Natural killer cell treated with Interleukin-12 subunit alpha and Interleukin-12 subunit beta and Interleukin-15 and Interleukin-18, amount 100 ng/mL, for 72 hours (primary cell): ENCODE data around the gene KIF13A. TPM values are rescaled to one million over a fixed set of nuclear protein-coding genes. Genes with fewer than 3 reads are reported as not detected.
"Not testable (repeated sequence)": the region's sequence is repeated elsewhere in the genome, so short reads cannot be mapped to it uniquely, and the experiment has no call there.

Source experiments
- ATAC-seq, 2 donors: fragments of 150-1000 bp; cut with Tn5 transposase in 1 of 2; sonication (Bioruptor Pico), chemical (Tn5 transposase) in 1 of 2; 2 replicates each; pipeline ENCODE4 v1.10.0; 2021
- DNase-seq: peaks from one replicate; pipeline ENCODE4 v3.0.0; 2022; ENCODE audit warnings: low spot score
- H3K27ac Mint-ChIP-seq, 2 donors: 1 replicate in 1 of 2; 2 replicates in 1 of 2; pipeline ENCODE4 v1.8.0; 2022; ENCODE audit warnings: mixed read lengths in 2 of 2, mild to moderate bottlenecking in 1 of 2, moderate library complexity in 1 of 2
- H3K27me3 Mint-ChIP-seq, 2 donors: 1 replicate in 1 of 2; 2 replicates in 1 of 2; pipeline ENCODE4 v1.8.0; 2022; ENCODE audit warnings: mixed read lengths in 2 of 2
- H3K36me3 Mint-ChIP-seq: one replicate; pipeline ENCODE4 v1.8.0; 2022; ENCODE audit warnings: mixed read lengths
- H3K4me1 Mint-ChIP-seq, 2 donors: 1 replicate in 1 of 2; 2 replicates in 1 of 2; pipeline ENCODE4 v1.8.0; 2022; ENCODE audit warnings: low read depth in 2 of 2, mixed read lengths in 2 of 2, mild to moderate bottlenecking in 1 of 2
- H3K4me3 Mint-ChIP-seq: one replicate; pipeline ENCODE4 v1.8.0; 2022; ENCODE audit warnings: mixed read lengths
- H3K9me3 Mint-ChIP-seq: 2 replicates; pipeline ENCODE4 v1.8.0; 2022; ENCODE audit warnings: mixed read lengths
- total RNA-seq, 2 donors: library from RNA; stranded (reverse); gene quantifications; one replicate each; pipeline ENCODE4 v1.2.3, GENCODE V29; 2022

Gene KIF13A
- total RNA-seq, 2 donors from 2014 or later = 8.2 to 33.6 TPM

DNA sequence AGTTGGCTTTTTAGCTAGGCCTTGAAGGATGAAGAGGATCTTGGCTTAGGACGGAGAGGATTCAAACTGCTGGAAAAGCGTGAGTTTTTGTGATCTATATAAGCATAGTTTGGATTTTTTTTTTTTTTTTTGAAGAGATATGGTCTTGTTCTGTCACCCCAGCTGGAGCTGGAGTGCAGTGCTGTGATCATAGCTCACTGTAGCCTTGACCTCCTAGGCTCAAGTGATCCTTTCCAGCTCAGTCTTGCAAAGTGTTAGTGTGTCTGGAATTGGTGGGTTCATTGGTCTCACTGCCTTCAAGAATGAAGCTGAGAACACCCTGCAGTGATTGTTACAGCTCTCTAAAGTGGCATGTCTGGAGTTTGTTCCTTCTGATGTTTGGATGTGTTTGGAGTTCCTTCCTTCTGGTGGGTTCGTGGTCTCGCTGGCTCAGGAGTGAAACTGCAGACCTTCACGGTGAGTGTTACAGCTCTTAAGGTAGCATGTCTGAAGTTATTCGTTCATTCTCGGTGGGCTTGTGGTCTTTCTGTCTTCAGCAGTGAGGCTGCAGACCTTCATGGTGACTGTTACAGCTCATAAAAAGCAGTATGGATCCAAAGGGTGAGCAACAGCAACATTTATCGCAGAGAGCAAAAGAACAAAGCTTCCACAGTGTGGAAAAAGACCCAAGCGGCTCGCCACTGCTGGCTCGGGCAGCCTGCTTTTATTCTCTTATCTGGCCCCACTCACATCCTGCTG lies 243.2 kb downstream of the KIF13A start:
- Mint-ChIP-seq H3K36me3 (no peaks in the 10 kb centered on the region), H3K27me3 (peaks cover 0 to 4% of the 10 kb centered on the region in 2 donors), H3K4me1 (no peaks in the 10 kb centered on the region), H3K4me3 (no peak overlapping the region), H3K27ac (no peak overlapping the region), H3K9me3 (no peaks in the 10 kb centered on the region)
- ATAC-seq (no peak), DNase-seq (no peak)

DNA sequence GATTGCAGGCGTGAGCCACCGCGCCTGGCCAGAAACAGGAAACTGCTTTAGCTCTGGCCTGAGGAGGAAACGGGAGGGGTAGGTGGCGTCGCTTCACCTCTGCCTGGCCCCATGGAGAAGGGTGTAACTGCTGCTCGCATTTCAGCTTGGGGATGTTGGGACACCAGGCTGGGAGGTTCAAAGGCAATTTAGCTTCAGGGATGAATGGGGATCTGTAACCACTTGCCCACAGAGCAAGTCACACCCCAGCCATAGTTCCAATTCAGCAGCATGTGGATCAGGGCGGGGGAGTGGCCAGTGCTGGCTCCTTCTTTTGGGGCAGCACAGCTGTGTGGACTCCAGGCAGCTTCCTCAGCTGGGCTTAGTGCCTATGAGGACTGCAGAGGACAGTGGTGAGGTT lies 245.9 kb downstream of the KIF13A start:
- Mint-ChIP-seq H3K36me3 (peaks cover 11% of the 10 kb centered on the region), H3K27me3 (peaks cover 0 to 4% of the 10 kb centered on the region in 2 donors), H3K4me3 (no peak overlapping the region), H3K9me3 (peaks cover 7% of the 10 kb centered on the region), H3K27ac (no peak overlapping the region), H3K4me1 (no peaks in the 10 kb centered on the region)
- DNase-seq (no peak), ATAC-seq (no peak)

DNA sequence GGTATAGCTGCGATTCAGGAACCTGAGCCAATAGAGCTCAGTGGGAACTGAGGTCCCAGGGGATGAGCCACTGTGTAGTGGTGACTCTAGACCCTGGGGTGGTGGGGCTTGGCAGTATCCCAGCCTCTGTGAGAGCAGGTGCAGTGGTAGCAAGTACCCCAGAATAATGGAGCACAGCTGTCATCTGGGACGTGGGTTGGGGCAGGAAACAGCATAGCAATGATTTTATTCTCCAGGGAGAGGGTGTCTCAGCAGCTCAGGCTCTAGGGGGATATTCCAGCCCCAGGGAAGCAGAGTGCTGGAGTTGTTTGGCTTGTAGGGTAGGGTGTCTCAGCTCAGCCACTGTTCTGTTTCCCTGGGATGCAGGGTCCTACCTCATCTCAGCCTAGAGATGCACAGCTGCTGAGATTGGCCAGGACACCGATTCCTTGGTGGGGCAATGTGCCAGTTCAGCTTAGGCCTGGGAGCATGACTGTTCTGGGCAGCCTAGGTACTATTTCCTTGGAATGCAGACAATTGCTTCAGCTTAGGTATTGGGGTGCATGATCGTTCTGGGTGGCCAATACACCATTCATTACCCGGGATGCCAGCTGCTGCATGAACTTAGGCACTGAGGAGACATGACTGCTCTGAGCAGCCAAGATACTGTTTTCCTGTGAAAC lies 246.7 kb downstream of the KIF13A start:
- ATAC-seq (peak in 1 of 2 donors; percentile 15), DNase-seq (no peak)
- Mint-ChIP-seq H3K9me3 (peaks cover 7% of the 10 kb centered on the region), H3K27ac (no peak overlapping the region), H3K4me1 (no peaks in the 10 kb centered on the region), H3K36me3 (peaks cover 11% of the 10 kb centered on the region), H3K4me3 (no peak overlapping the region), H3K27me3 (peaks cover 0 to 4% of the 10 kb centered on the region in 2 donors)

DNA sequence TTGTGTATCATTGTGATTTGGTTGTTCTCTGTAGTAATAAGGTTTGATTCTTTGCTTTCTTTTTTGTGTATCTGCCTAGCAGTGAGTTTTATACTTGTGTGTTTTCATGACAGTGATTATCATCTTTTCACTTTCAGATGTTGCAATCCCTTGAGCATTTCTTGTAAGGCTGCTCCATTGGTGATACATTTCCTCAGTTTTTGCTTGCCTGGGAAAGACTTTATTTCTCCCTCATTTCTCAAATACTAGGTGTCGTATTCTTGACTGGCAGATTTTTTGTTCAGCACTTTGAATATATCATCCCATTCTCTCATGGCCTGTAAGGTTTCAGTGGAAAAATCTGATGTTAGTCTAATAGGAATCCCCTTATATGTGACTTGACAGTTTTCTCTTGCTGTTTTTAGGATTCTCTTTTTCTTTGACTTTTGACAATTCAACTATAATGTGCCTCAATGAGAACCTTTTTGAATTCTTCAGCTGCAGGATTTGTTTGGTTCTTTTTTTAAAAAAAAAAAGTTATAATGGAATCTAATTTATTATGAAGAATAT lies 249.7 kb downstream of the KIF13A start:
- H3K9me3 Mint-ChIP-seq = peaks cover 7% of the 10 kb centered on the region
- no peak overlapping the region for H3K27ac Mint-ChIP-seq
- DNase-seq = no peak
- no peaks in the 10 kb centered on the region for H3K4me1 Mint-ChIP-seq
- H3K36me3 Mint-ChIP-seq = peaks cover 11% of the 10 kb centered on the region
- no peak overlapping the region for H3K4me3 Mint-ChIP-seq
- peaks cover 0 to 4% of the 10 kb centered on the region in 2 donors for H3K27me3 Mint-ChIP-seq
- no peak for ATAC-seq

DNA sequence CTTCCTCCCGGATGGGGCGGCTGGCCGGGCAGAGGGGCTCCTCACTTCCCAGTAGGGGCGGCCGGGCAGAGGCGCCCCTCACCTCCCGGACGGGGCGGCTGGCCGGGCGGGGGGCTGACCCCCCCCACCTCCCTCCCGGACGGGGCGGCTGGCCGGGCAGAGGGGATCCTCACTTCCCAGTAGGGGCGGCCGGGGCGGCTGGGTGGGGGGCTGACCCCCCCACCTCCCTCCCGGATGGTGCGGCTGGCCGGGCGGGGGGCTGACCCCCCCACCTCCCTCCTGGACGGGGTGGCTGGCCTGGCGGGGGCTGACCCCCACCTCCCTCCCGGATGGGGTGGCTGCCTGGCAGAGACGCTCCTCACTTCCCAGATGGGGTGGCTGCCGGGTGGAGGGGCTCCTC lies 252.1 kb downstream of the KIF13A start:
- not testable (repeated sequence) for H3K9me3 Mint-ChIP-seq

DNA sequence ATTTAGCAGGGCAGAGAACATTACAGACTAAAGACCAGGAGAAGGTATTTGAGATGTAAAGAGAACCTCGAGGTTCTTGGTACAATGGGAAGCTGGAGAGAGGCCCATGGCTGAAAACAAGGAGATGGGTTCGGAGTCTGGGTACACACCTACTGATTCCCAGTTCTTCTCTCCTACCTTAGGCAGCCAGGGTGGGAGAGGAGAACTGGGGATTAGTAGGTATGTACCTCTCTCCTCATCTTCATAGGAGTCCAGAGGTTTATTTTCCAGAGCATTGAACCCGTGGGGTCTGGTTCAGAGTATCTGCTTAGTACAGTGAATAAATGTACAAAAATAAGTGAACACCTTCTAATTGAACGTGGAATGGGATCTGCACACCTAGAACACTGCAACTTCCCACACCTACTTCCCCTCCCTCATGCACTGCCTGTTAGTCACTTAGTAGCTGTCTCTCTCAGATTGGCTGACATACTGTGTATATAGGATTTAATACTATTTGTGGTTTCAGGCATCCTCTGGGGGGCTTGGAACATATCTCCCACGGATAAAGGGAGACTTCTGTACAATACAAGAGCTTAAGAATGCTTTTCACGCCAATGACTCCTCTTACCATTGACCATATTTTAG lies 257.2 kb downstream of the KIF13A start:
- Mint-ChIP-seq H3K4me1 (no peaks in the 10 kb centered on the region), H3K4me3 (no peak overlapping the region), H3K36me3 (no peaks in the 10 kb centered on the region), H3K9me3 (no peaks in the 10 kb centered on the region), H3K27me3 (no peaks in the 10 kb centered on the region), H3K27ac (no peak overlapping the region)
- ATAC-seq (no peak), DNase-seq (no peak)

More for the DNA sequence above, 252.1 kb downstream of the KIF13A start:
- H3K27ac Mint-ChIP-seq, H3K4me1 Mint-ChIP-seq, H3K27me3 Mint-ChIP-seq, ATAC-seq, H3K4me3 Mint-ChIP-seq, DNase-seq: not testable (repeated sequence)
- peaks cover 11% of the 10 kb centered on the region for H3K36me3 Mint-ChIP-seq

DNA sequence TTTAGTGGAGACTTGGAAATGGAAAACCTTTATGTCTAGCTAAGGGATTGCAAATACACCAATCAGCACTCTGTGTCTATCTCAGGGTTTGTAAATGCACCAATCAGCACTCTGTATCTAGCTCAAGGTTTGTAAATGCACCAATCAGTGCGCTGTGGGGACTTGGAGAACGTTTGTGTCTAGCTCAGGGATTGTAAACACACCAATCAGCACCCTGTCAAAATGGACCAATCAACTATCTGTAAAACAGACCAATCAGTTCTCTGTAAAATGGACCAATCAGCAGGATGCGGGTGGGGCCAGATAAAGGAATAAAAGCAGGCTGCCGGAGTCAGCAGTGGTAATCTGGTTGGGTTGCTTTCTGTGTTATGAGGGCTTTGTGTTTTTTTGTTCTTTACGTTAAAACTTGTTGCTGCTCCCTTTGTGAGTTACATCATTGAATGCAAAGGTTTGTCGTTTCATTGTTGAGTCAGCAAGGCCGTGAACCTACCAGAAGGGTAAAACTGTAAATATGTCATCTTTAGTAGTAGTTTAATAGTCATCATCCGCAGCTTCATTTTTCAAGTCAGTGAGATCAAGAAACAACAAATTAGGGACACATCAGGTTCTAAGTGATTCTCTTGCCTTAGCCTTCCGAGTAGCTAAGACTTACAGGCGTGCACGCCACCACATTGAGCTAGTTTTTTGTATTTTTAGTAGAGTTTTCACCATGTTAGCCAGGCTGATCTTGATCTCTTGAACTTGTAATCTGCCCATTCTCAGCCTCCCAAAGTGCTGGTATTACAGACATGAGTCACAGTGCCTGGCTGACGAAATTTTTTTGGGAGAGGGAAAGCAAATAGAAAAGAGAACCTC lies 258.0 kb downstream of the KIF13A start:
- ATAC-seq = no peak
- H3K27me3 Mint-ChIP-seq = no peaks in the 10 kb centered on the region
- no peaks in the 10 kb centered on the region for H3K9me3 Mint-ChIP-seq
- H3K4me3 Mint-ChIP-seq = no peak overlapping the region
- H3K4me1 Mint-ChIP-seq = no peaks in the 10 kb centered on the region
- H3K27ac Mint-ChIP-seq = no peak overlapping the region
- DNase-seq = no peak
- H3K36me3 Mint-ChIP-seq = no peaks in the 10 kb centered on the region

DNA sequence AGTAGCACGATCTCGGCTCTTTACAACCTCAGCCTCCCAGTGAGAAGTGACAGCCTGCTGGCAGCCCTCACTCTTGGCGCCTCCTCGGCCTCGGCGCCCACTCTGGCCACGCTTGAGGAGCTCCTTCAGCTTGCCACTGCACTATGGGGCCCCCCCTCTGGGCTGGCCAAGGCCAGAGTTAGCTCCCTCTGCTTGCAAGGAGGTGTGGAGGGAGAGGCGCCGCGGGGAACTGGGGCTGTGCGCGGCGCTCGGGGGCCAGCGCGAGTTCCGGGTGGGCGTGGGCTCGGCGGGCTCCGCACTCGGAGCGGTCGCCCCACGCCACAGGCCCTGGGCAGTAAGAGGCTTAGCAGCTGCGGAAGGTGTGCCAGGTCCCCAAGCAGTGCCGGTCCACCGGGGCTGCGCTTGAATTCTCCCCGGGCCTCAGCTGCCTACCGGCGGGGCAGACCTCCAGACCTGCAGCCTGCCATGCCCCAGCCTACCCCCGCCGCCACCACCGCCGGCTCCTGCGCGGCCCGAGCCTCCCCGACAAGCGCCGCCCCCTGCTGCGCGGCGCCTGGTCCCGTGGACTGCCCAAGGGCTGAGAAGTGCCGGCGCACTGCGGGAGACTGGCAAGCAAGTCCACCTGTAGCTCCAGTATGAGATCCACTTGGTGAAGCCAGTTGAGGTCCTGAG lies 258.7 kb downstream of the KIF13A start:
- Mint-ChIP-seq H3K27ac (no peak overlapping the region), H3K27me3 (no peaks in the 10 kb centered on the region), H3K36me3 (no peaks in the 10 kb centered on the region), H3K4me3 (no peak overlapping the region), H3K4me1 (no peaks in the 10 kb centered on the region), H3K9me3 (no peaks in the 10 kb centered on the region)
- DNase-seq (no peak), ATAC-seq (peak in 1 of 2 donors; percentile 43)

DNA sequence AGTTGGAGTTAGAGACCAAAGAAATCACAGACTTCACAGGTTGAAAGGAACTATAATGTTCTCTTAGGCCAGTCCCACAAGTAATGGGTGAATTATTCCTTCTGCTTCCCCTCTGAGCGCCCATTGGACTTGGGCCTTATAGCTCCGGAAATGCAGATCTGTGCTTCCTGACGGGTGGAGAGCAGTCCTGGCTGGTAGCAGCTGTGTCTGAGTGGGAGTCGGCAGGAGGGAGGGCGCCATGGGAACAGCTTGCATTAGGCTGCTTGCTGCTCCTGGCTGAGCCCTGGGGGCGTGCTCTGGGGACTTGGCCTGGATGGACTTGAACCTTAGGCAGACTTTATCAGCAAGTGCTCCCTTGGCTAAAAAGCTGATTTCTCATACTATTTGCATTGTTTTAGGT lies 262.4 kb downstream of the KIF13A start:
- no peak overlapping the region for H3K27ac Mint-ChIP-seq
- no peak for ATAC-seq

DNA sequence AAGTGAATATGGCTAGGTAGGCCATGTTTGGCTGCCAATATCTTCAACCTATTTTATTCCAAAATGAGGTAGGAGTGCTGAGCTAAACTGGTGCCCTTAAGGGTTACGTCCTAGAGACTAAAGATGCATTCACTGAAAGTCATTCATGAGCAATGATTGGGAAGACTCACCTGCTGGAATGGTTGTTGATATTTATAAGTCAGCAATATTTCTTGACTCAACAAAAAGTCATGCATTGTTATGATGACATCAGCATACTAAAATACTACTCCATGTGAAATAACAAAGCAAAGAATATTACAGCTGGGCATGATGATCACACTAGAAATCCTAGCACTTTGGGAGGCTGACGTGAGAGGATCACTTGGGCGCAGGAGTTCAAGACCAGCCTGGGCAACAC lies 263.1 kb downstream of the KIF13A start:
- Mint-ChIP-seq H3K9me3 (no peaks in the 10 kb centered on the region), H3K27me3 (no peaks in the 10 kb centered on the region), H3K36me3 (no peaks in the 10 kb centered on the region), H3K4me1 (no peaks in the 10 kb centered on the region), H3K27ac (no peak overlapping the region), H3K4me3 (no peak overlapping the region)
- DNase-seq = no peak
- no peak for ATAC-seq

More for the DNA sequence above, 262.4 kb downstream of the KIF13A start:
- Mint-ChIP-seq H3K36me3 (no peaks in the 10 kb centered on the region), H3K4me3 (no peak overlapping the region), H3K9me3 (no peaks in the 10 kb centered on the region), H3K27me3 (no peaks in the 10 kb centered on the region), H3K4me1 (no peaks in the 10 kb centered on the region)
- DNase-seq = no peak

DNA sequence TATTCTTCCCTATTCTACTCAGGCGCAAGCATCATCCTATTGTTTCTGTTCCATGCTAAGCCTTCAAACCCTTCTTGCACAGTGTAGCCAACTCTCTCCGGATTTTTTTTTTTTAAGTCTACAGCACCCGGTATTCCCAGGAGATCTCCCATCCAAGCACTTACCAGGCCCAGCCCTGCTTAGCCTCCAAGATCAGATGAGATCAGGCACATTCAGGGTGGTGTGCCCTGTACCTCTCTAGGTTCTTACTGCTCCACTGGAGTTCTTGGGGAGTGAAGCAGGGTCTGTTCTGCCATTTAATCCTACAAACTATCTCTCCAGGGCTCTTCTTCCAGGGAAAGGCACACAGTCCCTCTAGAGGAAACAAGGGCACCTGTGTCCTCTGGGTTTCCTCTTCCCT lies 265.8 kb downstream of the KIF13A start:
- no peak for ATAC-seq

DNA sequence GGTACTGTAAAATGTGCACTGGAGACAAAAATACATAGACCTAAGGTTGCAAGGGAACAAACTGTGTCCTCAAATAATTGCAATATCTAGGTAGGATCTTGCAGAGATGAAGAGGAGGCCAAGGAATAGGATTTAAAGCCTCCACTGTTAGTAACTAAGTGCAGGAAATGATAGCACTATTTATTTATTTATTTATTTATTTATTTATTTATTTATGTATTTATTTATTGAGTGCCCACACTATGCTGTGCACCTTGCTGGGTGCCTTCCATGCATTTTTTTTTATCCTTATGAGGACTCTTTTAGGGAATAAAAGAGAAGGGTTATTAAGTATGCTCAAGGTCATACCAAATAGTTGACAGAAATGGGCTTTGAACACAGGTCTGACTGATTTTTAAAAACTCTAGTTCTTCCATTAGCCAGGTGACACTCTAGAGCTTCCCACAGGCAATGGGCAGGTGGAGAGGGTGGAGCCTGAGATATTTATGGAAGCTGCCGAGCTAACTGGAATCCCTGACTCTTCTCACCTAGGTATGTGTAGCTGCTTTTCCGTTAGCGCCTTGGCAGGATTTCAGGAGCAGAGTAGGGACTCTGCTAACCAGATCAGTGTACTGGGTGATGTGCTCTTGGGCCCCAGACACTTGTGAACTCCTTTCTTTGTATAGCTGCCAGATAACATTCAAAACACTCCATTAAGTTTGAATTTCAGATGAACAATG lies 268.0 kb downstream of the KIF13A start:
- Mint-ChIP-seq H3K27me3 (no peaks in the 10 kb centered on the region), H3K4me3 (no peak overlapping the region), H3K4me1 (peaks cover 9 to 12% of the 10 kb centered on the region in 2 donors), H3K27ac (no peak overlapping the region), H3K9me3 (no peaks in the 10 kb centered on the region), H3K36me3 (peaks cover 6% of the 10 kb centered on the region)
- DNase-seq (no peak), ATAC-seq (no peak)

More for the DNA sequence above, 265.8 kb downstream of the KIF13A start:
- no peaks in the 10 kb centered on the region for H3K4me1 Mint-ChIP-seq
- no peaks in the 10 kb centered on the region for H3K36me3 Mint-ChIP-seq
- H3K27ac Mint-ChIP-seq = no peak overlapping the region
- no peaks in the 10 kb centered on the region for H3K9me3 Mint-ChIP-seq
- H3K27me3 Mint-ChIP-seq = no peaks in the 10 kb centered on the region
- DNase-seq = no peak
- H3K4me3 Mint-ChIP-seq = no peak overlapping the region
